Suppressor macrophage treated with lipopolysaccharide for 4 hours (primary cell): Measurements from ENCODE around the gene THAP7.

ENCODE experiments used
- DNase-seq: peaks from one replicate; pipeline ENCODE4 v3.0.0-alpha.2; 2020

THAP7 gene

GRCh38 chr22:20977019-20977418 lies 24.9 kb downstream of the THAP7 start:
- DNase-seq = no peak

- no peak for DNase-seq
These were observed 25.5 kb downstream of the THAP7 start for GRCh38 chr22:20976291-20976877.

DNA sequence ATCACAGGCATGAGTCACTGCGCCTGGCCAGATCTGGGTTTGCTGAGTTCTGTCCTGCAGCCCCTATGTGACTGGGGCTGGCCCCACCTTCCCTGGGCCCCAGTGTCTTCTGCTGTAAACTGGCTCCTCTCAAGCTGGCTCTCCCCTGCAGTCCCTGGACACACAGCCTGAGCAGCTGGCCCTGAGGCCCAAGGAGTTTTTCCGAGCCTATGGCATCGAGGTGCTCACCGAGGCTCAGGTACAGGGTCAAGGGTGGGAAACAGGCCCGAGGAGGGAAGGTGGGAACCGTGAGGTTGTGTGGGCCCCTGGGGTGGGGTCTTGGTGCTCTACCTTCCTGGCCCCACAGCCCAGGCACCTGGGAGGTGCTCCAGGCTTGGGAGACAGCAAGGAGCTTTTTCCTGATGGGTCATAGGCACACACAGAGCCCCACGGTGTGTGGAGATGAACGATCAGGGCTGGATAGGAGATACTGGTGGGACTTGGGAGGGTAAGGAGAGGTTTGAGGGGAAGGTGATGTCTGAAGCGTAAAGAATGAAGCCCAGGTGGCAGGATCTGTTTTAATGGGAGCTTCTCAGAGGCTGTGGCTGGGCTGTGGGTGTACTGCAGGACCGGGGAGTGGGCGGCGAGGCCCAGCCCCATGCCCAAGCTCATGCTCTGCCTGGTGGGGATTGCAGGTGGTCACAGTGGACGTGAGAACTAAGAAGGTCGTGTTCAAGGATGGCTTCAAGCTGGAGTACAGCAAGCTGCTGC lies 26.2 kb downstream of the THAP7 start:
- no peak for DNase-seq

DNA sequence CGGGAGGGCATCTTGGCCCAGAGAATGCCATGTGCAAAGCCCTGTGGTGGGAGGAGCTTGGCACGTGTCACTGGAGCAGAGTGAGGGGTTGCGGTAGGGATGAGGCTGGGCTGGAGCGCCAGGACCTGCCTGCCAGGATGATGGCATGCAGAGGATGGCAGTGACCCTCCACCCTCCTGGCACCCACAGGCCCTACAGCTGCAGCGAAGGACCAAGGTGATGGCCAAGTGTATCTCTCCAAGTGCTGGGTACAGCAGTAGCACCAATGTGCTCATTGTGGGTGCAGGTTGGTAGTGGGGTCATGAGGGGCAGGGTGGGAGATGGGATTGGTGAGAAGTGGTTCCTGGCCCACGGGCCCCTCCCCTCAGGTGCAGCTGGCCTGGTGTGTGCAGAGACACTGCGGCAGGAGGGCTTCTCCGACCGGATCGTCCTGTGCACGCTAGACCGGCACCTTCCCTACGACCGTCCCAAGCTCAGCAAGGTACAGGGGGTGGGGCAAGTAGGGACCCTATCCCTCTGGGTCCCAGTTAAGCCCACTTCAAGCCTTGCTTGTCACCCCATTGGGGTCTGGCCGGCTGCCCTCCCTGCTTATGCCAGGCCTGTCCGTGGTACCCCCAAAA lies 27.5 kb downstream of the THAP7 start:
- DNase-seq = no peak

GRCh38 chr22:20973634-20974286 lies 28.2 kb downstream of the THAP7 start:
- no peak for DNase-seq

DNA sequence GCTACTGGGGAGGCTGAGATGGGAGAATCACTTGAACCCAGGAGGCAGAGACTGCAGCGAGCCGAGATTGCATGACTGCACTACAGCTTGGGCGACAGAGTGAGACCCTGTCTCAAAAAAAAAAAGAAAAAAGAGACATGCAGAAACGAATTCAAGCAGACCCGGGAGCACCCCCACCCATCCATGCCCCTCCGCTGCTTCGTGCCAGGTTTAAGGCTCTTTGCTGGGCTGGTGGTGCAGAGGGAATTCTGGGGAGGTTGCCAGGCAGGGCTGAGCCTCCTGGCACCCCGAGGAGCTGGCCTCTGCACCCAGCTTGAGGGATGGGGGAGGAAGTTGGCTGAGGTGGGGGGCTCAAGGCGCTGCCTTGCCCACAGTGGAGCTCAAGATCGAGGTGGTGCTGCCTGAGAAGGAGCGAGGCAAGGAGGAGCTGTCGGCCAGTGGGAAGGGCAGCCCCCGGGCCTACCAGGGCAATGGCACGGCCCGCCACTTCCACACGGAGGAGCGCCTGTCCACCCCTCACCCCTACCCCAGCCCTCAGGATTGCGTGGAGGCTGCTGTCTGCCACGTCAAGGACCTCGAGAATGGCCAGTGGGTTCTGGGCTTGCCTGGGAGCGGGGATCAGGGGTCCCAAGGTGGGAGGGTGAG lies 28.9 kb downstream of the THAP7 start:
- no peak for DNase-seq

GRCh38 chr22:20972014-20972694 lies 29.8 kb downstream of the THAP7 start:
- DNase-seq = peak; percentile 71

- no peak for DNase-seq
These were observed 30.8 kb downstream of the THAP7 start for GRCh38 chr22:20970939-20971657.

GRCh38 chr22:20968281-20968977 lies 33.5 kb downstream of the THAP7 start:
- peak; percentile 67 for DNase-seq

GRCh38 chr22:20967697-20968211 lies 34.2 kb downstream of the THAP7 start:
- DNase-seq = no peak

DNA sequence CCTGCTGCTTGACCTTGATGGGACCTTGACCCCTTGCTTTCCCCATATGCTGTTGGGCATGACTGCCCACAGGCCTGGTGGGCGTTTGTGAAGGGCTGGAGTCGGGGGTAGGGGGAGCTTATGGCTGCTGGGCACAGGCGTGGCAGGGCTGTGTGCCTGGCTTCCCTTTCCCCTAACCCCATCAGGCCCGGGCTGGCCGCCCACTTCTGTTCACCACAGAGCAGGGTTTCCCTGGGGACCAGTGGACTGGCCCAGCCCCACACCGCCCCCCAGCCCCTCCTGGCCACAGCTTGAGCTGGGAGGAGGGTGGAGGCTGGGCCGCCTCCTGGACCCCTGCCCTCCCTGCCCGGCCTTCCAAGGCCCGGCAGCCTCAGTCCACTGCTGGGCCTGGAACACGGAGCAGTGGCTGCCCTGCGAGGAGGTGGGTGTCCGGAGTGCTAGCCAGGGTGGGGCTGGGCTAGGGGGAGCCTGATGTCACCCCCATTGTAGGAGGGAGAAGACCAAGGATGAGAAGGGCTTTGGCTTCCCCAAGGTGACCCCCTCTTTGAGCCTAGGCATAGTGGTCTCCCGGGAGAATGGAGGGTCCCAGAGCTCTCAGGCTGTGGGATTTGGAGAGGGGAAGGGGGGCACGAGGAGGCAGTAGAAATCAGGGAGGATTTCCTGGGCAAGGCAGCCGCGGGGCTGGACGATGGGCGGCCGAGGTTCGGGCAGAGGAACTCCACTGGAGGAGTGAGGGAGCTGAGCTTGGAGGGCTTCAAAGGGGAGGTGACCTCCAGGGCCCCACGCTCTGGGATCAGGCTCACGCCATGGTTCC lies 34.8 kb downstream of the THAP7 start, which contains the start of gene AIFM3:
Gene AIFM3 (plus strand): TSS at position 373 of the 814 bp plus-strand sequence. CDS start 690 bp downstream, outside the sequence.
- DNase-seq = no peak

- DNase-seq = no peak
These were observed 35.7 kb downstream of the THAP7 start for GRCh38 chr22:20965888-20966855.

DNA sequence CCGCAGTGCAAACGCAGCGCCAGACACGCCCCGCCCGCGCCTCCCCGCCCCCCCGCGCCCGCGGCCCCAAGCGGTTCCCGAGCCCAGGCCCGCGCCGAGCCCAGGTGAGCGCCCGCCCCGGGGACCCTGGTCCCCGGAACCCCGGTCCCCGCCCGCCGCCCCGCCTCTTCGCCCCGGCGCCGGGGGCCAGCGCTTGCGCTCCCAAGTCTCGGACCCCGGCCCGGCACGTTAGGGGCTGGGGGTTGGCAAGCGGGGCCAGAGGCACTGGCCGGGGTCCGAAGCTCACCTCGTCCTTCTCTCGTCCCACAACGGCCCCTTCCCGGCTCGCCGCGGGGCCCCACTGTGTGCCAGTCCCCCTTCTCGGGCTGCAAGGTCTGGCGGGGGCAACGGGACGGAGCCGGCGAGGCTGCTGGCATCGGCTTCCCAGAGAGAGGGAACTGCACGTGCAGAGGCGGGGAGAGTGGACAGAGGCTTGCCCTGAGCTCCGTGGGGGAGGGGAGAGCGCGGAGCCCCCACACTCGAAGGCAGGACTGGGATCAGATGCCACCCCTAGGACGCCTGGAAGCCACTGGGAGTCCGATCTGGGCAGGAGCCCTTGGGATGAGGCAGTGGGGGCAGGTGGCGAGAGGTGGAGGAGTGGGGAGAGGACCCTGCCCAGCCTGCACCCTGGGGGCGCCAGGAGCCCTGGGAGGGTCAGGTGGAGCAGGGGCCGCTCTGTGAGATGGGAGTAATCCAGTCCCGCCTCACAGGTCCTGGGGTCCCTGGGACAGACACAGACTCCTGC lies 36.6 kb downstream of the THAP7 start:
- no peak for DNase-seq

- DNase-seq = no peak
These were observed 37.2 kb downstream of the THAP7 start for GRCh38 chr22:20964799-20965103.

DNA sequence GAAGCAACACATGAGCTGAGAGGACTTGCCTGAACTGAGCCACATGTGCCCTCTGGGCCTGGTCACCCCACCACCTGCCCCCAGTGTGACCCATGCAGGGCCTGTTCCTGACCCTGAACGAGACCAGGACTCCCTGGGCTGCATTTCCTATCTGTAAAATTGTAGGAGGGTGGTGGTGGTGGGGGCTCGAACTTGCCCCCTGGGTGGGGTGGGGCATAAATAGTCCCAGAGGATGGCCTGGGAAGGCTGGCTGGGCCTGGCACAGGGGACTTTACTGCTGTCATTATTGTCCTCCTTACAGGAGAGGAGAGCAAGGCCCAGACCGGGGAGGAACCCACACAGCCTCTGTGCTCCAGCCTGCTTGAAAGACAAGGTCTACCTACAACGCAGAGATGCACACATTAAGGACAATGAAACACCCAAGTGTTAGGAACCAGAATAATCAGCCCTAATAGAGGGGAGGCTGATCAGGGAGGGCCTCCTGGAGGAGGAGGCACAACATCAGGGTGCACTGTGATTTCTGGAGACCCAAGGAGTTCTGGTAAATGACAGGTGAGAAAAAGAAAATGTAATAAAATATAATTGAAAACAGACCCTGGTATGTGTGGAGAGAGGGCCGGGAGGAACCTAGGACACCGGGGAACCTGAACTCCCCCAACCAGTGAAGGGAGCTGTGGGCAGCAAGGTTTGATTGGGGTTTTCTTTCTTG lies 37.7 kb downstream of the THAP7 start:
- DNase-seq = no peak

DNA sequence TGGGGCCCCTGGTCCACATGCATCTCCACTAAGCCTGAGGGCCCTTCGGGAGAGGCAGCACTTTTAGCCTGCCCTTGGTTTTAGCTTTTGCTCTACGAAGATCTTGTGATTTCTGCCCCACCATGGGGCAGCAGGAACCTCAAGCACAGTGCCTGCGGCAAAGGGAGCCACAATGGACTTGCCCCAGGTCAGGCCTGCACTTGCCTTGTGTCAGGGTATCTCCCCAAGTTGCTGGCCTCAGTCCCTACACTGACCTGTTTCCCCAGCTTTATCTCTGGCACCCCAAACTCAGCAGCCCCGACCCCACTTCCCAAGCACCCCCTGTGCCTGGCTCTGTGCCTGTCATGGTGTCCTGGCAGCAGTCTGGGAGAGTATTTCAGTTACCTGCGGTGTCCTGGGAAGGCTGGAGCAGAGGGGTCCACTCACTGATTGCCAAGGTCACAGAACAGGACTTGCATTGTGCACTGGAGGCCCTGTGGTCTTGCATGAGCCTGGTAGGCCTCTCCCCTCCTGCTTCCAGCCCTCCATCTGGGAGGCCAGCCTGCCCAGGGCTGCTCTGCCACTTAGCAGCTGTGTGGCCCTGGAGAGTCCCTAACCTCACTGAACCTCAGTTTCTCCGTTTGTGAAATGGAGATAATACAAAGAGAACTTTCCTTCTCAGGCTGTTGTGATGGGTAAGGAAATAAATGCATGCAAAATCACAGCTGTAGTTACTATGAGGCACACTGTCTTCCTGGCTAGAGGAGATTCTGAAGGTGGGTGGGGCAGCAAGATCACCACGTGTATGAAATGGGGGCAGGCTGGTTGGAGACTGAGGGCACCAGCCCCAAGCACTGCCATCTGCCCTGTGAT lies 38.5 kb downstream of the THAP7 start:
- DNase-seq = no peak
